Activated CD4-positive, CD25-positive, alpha-beta regulatory T cell treated with anti-CD3 and anti-CD28 coated beads, Interleukin-2, amount 50 U/mL, for 16 hours (primary cell): Measurements from ENCODE around the gene P2RX2.

ENCODE experiments used
- DNase-seq: peaks from one replicate; pipeline ENCODE4 v3.0.0-alpha.2; 2020; ENCODE audit warnings: low read depth, low spot score

Gene P2RX2

GRCh38 chr12:132620113-132620898 is 1.7 kb downstream of the P2RX2 start:
- DNase-seq, result no peak

DNA sequence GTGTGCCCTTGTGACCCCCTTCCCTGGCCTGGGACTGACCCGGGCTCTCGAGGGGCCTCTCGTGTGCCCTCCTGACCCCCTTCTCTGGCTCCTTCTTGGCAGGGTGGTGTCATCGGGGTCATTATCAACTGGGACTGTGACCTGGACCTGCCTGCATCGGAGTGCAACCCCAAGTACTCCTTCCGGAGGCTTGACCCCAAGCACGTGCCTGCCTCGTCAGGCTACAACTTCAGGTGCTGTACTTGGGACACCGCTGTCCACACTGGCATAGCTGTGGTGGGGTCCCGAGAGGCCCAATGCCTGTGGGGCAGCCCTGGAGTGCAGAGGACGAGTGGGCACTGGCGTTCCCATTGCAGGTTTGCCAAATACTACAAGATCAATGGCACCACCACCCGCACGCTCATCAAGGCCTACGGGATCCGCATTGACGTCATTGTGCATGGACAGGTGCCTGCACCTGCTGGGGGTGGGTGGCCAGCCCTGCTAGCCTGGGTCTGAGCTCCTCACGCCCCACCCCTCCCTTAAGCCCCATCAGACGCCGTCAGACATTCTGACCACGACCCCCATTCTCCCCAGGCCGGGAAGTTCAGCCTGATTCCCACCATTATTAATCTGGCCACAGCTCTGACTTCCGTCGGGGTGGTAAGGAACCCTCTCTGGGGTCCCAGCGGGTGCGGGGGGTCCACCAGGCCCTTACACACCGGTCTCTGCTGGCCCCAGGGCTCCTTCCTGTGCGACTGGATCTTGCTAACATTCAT is 2.5 kb downstream of the P2RX2 start:
- no peak for DNase-seq

DNA sequence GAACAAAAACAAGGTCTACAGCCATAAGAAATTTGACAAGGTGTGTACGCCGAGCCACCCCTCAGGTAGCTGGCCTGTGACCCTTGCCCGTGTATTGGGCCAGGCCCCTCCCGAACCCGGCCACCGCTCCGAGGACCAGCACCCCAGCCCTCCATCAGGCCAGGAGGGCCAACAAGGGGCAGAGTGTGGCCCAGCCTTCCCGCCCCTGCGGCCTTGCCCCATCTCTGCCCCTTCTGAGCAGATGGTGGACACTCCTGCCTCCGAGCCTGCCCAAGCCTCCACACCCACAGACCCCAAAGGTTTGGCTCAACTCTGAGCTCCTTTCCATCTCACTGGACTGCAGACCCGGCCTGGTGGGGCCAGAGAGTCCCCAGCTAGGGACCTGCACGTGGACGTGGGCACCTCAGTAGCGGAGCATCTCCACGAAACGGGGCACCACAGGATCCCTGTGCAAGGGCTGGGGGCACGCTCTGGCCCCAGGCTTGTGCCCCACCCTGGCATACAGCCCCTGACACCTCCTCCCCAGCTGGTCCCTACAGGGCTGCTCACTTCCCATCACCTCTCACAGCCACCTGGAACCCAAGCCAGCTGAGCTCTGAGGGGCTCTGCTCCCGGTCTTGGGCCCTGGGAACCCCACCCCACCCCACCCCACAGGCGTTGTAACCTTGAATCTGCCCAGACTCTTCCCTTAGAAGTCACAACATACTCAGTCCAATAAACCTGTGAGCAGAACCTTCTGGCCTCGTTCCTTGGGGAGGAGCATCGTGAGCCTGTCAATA is 3.3 kb downstream of the P2RX2 start:
- no peak for DNase-seq

GRCh38 chr12:132622437-132623071 is 4.0 kb downstream of the P2RX2 start:
- DNase-seq, result no peak

DNA sequence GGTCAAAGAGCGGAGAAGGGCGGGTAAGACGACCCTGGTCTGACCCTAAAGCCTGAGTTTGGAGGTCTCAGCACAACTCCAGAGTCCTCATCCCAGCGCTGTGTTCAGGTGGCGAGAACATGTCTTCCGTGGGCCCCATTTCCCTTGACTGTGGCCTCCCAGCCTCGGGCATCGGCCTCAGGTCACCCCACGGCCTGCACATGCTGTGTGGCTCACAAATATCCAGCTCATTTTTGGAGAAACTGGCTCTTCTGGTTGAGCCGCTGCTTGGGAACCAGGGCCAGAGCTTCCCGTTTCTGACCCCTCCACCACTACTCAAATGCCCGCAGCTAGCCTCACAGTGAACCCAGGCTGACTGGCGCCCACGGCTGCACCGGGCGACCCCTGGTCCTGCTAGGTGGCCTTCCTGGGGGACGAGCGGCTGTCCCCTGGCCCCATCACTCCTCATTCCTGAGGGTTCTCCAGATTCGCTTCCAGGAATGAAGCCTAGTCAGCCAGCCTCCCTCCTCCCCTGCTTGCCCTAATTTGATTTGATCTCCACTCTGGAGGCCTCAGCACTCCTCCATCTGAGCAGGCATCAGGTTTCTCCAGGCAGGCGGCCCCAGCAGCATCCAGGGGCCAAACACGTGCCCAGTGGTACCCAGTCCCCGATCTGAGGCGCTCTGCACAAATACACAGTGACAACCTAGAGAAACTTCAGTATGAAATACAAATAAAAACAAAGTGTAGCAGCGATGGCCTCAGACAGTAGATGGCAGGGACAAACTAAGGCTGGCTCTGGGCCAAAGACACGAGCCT is 4.7 kb downstream of the P2RX2 start:
- DNase-seq, result no peak

- no peak for DNase-seq
These were observed 5.7 kb downstream of the P2RX2 start for GRCh38 chr12:132624186-132624855.

GRCh38 chr12:132624910-132625630 is 6.5 kb downstream of the P2RX2 start:
- no peak for DNase-seq

DNA sequence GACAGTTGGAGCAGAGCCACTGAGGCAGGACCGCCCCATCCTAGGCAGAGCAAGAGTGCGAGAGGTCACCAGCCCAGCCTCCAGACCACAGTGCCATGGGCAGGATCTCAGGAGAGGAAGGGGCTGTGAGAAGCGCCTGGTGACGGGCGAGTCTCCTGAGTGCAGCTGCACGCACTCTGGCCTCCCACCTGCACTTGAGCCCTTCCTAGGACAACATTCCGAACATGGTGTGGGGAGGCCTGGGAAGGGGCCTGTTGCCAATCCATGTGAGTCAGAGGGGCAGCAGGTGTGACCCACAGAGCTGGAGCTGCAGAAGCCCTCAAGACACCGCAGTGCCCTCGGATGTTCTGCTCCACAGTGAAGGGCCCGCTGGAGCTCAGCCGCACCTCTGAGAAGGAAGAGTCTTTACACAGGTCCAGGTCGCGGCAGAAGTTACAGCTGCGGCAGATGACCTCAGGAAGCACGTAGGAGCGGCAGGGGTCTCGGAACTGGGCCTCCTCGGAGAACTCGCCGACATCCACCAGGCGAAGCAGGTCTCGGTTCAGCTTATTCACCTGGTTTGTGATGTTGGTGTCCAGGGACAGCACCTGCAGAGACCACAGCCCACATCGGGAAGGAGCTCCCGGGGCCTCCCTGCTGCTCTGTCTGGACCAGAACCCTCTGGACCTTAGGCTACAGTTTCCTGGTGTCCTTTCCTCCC is 7.3 kb downstream of the P2RX2 start:
- DNase-seq, result no peak

- no peak for DNase-seq
These were observed 10.8 kb downstream of the P2RX2 start for GRCh38 chr12:132629330-132629729.

- no peak for DNase-seq
These were observed 12.1 kb downstream of the P2RX2 start for GRCh38 chr12:132630672-132631071.

DNA sequence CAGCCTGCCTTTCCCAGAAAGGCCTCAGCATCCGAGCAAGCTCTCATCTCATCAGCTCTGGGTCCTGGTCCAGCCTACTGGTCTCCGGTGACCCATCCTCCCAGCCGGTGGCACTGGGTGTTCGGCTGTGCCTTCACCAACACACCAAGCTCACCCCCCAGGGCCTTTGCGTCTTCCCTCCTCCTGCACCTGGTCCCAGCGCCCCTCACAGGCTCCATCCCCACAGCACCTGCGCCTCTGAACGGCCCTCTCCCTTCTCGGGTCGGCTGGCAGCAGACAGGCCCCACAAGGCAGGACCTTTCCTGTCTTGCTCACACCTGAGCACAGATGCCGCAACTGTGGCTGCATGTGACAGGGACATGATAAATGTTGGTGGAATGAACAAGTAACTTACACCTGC is 13.1 kb downstream of the P2RX2 start:
- DNase-seq, result no peak

DNA sequence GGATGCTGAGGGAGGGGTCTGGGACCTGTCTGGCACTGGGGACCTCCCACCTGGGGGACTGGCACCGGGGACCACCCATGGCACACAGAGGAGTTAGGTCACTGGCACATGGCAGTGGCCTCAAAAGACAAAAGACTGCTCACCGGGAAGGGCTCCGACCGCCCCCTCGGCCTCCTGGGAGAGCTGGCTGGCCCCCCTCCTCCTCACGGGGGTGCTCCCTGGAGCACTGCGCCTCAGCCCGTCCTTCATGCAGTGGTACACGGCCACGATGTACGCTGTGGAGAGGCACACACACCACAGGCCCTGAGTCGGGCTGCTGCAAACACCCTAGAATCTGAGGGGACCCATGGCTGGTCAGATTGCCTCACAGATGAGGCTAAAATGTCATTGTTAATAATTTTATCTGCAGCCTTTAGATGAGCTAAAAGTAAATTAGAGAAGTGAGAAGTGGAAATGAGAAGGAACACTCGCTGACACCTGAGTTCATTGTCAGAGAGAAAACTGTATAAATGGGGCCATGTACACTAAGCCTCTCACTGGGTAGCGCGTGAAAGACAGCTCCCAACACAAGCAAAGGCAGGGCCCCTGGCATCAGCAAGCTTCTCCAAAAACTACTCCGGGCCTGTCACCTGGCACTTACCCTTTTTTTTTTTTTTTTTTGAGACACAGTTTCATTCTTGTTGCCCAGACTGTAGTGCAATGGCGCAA is 14.1 kb downstream of the P2RX2 start:
- DNase-seq, result no peak

GRCh38 chr12:132633398-132633797 is 14.8 kb downstream of the P2RX2 start:
- DNase-seq, result no peak

- no peak for DNase-seq
These were observed 15.3 kb downstream of the P2RX2 start for GRCh38 chr12:132633901-132634300.

- DNase-seq, result no peak
These were observed 15.9 kb downstream of the P2RX2 start for GRCh38 chr12:132634411-132634990.

DNA sequence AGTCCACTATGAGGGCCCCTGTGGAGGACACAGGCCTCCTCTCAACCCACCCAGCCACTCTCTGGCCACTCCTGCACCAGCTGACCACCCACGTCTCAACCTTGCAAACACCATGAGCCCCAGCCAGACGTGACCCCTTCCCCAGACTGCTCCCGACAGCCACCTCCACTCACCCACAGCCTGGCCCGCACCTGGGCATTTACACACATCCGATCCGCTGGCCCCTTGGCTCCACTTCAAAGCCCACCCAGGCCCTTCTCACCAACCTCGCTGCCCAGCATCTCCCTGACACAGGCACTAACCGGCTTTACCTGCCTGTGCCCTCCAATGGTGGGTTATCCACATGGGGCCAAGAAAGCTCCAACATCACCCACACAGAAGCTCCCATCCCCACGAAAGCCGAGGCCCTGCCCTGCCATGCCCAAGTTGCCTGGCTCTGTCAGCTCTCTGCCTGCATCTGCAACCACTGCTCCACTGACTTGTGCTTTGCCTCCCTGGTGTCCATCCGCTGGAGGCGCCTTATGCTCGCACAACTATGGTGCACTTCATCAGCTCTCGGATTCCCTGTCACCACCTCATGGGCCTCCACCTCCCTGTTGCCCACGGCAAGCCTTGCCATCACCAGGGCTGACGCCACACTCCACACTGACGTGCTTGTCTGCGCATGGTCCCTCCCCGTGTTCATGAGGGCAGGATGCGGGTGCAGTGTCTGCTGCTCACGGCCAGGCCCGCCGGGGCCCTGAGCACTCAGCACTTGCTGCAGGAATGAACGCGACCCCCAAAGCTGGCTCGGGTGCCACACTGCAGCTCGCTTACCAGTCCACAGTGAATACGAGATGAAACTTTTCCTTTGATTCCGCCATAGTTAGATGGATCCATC is 16.7 kb downstream of the P2RX2 start:
- no peak for DNase-seq

GRCh38 chr12:132637811-132638210 is 19.2 kb downstream of the P2RX2 start:
- no peak for DNase-seq
